PC-9 (cell line): ENCODE results near the gene FKBP5.

Experiments used
- EZH2 ChIP-seq: fragments of 200-600 bp; sonication (generic); IDR thresholded peaks from 2 replicates; pipeline ENCODE4 v1.8.0; 2017; ENCODE audit warnings: antibody characterized with exemption, low read depth
- TF ChIP-seq, protein P1 (sequence below): fragments of 200-600 bp; sonication (generic); conservative IDR thresholded peaks from 2 replicates; pipeline ENCODE4 v1.6.1; 2017; ENCODE audit warnings: mixed run types, antibody characterized with exemption, mild to moderate bottlenecking, moderate library complexity

DNA sequence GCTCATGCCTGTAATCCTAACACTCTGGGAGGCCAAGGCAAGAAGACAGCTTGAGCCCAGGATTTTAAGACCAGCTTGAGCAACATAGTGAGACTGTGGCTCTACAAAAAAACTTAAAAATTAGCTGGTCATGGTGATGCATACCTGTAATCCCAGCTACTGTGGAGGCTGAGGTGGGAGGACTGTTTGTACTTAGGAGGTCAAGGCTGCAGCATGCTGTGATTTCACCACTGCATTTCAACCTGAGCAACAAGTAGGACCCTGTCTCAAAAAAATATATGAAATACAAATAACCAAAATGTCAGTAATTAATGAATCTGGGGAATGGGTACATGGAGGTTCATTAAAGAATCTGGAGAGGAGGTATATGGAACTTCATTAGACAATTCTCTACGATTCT lies 9.9 kb downstream of the FKBP5 start:
- no peak for TF ChIP-seq EZH2
- TF ChIP-seq, protein P1, sequence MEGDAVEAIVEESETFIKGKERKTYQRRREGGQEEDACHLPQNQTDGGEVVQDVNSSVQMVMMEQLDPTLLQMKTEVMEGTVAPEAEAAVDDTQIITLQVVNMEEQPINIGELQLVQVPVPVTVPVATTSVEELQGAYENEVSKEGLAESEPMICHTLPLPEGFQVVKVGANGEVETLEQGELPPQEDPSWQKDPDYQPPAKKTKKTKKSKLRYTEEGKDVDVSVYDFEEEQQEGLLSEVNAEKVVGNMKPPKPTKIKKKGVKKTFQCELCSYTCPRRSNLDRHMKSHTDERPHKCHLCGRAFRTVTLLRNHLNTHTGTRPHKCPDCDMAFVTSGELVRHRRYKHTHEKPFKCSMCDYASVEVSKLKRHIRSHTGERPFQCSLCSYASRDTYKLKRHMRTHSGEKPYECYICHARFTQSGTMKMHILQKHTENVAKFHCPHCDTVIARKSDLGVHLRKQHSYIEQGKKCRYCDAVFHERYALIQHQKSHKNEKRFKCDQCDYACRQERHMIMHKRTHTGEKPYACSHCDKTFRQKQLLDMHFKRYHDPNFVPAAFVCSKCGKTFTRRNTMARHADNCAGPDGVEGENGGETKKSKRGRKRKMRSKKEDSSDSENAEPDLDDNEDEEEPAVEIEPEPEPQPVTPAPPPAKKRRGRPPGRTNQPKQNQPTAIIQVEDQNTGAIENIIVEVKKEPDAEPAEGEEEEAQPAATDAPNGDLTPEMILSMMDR: no peak
